GM19452 (cell line): Measurements from ENCODE around the gene PITX1.
"Not testable (repeated sequence)": the region's sequence is repeated elsewhere in the genome, so short reads cannot be mapped to it uniquely, and the experiment has no call there.

Experiments used
- ATAC-seq: cut with Tn5 transposase; IDR thresholded peaks from one replicate; pipeline ENCODE4 v1.9.1; 2021; ENCODE audit not compliant: unreplicated experiment

PITX1 gene

DNA sequence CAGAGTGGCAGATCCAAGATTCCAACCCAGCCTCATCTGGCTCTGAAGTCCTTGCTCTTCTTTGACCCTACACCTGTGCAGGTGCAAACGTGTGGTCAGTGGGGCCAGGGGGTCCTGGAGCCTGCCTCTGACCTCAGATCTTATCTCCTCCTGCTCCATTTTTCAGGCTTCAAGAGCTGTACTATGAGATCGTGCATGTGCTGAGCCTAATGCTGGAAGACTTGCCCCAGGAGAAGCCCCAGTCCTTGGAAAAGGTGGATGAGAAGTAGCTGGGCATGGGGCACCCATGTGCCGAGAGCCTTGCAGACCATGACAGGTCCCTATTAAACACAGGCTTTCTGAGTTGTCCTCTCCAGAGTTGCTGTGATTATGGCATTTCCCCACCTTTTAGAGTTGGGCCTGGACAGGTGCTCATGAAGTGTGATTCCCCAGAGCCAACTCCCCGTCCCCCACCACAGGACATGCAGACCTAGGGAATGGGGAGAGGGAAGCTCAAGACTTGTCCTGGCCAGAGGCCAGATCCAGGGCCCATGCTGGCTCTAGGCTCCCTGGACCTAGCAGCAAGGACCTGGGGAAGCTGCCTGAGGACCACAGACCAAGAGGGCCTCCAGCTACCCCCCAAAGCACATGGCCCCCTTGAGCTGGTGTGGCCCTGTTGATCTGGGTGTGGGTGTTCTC lies 22.5 kb downstream of the PITX1 start:
- no peak for ATAC-seq

DNA sequence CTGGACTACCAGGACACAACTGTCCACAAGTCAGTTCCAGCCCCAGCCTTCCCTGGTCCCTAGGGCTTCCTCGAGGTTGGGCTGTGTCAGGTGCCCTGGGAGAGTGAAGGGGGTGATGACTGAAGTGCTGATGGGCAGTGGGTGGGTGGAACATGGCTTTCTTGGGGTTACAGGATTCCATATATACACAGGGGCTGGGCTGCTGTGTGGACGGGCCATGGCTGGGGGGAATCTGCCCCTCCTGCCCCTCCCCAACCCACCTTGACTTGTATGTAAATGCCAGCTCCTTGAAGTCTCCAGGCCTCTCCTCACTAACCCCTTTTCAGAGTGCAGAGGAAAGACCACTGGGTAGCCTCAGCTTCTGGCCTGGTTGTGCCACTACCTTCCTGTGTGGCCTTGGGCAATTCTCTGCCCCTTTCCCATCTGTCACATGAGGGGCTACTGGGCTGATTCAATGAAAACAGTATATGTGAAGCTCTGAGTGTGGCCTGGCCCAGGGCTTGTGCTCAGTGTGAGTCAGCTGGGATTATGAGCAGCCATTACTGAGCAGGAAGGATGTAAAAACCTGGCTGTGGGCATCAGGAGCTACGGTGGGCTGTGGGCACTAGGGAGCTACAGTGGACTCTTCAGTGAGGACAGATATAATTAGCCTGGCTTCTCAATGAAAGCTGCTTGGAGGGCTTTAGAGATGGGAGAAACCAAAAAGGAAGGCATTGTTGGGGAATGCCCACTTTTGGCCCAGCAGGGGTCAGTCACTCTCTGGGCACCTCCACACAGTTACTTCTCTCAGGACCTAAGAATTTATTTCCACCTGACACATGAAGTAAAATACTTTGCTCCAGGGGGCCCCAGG lies 23.3 kb downstream of the PITX1 start:
- no peak for ATAC-seq

DNA sequence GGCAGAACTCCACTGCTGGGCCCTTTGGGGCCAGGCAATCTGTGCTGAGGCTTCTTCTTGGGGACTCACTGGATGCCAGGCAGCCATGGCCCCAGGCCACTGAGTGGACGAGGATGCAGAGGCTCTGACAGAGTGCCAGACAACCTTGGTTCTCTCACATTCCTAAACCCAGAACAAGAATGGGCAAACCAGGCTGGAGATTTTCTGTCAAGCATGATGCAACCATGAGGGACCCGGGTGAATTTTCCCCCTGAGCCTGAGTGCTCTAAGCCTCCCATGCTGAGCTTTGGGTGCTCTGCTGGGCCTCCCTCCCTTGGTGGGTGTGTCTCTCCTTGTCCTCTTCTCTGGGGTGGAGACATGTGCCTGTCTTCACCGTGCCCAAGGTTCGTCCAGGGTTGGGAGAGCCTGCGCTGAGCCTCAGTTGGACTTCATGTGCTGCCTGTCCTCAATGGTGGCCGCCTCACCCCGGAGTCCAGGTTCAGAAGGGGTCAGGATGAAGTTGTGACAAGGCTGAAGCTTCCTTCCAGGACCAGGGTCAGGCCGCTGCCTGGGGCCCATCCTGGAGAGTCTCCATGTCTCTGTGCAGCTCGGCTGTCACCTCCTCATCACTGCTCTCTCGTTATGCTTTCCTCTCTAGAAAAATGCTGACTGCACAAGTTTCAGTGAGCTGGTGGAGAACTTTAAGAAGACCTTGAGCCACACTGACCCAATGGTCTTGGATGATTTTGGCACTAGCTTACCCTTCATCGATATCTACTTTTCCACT lies 24.1 kb downstream of the PITX1 start:
- ATAC-seq, result no peak

GRCh38 chr5:135008981-135009735 lies 24.9 kb downstream of the PITX1 start:
- no peak for ATAC-seq

GRCh38 chr5:135008556-135008955 lies 25.5 kb downstream of the PITX1 start:
- ATAC-seq, result no peak

- no peak for ATAC-seq
These were observed 26.2 kb downstream of the PITX1 start for GRCh38 chr5:135007749-135008363.

- no peak for ATAC-seq
These were observed 26.7 kb downstream of the PITX1 start for GRCh38 chr5:135007305-135007704.

GRCh38 chr5:135005076-135005475 lies 29.0 kb downstream of the PITX1 start:
- no peak for ATAC-seq

DNA sequence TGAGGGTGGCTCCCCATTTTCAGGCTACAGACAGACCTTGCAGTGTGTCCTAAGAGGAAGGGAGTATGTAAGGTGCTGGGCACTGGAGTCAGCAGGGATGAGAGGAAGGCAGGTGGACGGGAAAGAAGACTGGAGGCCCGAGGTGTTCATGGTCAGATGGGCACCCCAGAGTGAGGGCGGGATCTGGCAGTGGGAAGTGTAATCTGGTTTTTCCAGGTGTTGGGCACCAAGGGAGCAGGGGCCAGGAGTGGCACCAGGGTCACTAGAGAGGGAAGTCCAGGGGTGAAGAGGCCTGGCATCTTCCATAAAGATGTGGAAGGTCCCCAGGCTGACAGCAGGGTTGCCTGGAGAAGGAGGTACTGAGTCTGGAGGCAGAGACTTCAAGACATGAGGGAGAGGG lies 29.7 kb downstream of the PITX1 start:
- no peak for ATAC-seq

GRCh38 chr5:134998068-134998467 lies 36.0 kb downstream of the PITX1 start:
- ATAC-seq, result not testable (repeated sequence)

- no peak for ATAC-seq
These were observed 37.0 kb downstream of the PITX1 start for GRCh38 chr5:134997015-134997414.

GRCh38 chr5:134995850-134996402 lies 38.1 kb downstream of the PITX1 start:
- no peak for ATAC-seq

GRCh38 chr5:134994560-134995156 lies 39.4 kb downstream of the PITX1 start:
- no peak for ATAC-seq

GRCh38 chr5:134993161-134993560 lies 40.9 kb downstream of the PITX1 start:
- no peak for ATAC-seq

- no peak for ATAC-seq
These were observed 41.9 kb downstream of the PITX1 start for GRCh38 chr5:134992148-134992547.

DNA sequence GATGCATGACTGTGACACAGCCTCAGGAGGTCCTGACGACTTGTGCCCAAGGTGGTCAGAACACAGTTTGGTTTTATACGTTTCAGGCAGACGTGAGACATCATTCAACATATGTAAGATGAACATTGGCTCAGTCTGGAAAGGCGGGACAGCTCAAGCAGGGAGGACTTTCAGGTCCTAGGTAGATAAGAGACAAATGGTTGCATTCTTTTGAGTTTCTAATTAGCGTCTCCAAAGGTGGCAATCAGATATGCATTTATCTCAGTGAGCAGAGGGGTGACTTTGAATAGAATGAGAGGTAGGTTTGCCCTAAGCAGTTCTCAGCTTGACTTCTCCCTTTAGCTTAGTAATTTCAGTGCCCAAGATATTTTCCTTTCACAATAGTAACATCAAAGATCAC lies 43.8 kb downstream of the PITX1 start:
- not testable (repeated sequence) for ATAC-seq

GRCh38 chr5:134989266-134989830 lies 44.7 kb downstream of the PITX1 start:
- no peak for ATAC-seq

- no peak for ATAC-seq
These were observed 51.8 kb downstream of the PITX1 start for GRCh38 chr5:134982230-134982629.

GRCh38 chr5:134979416-134979815 lies 54.6 kb downstream of the PITX1 start:
- ATAC-seq, result no peak
